ENCODE data around the gene PEBP1. TPM values are rescaled to one million over a fixed set of nuclear protein-coding genes. Genes with fewer than 3 reads are reported as not detected.

PEBP1 gene
- total RNA-seq, result 100 to 1,000 TPM; 167 to 215 TPM
- 100 to 1,000 TPM; 216 to 279 (median 238) TPM for polyA plus RNA-seq (ENCODE audit: insufficient read length in 6 of 6)
- long read RNA-seq, donor 1, transcript PEBP1-201 (4 exons, 1,697 nt), result major isoform, 307 of 352 reads
- long read RNA-seq, donor 1, partial matches to known transcripts, result 18 of 352 reads
- long read RNA-seq, donor 1, other reads (novel, unspliced or antisense), result 27 of 352 reads
- long read RNA-seq, donor 2, transcript PEBP1-201 (4 exons, 1,697 nt), result major isoform, 205 of 228 reads
- long read RNA-seq, donor 2, partial matches to known transcripts, result 7 of 228 reads
- long read RNA-seq, donor 2, other reads (novel, unspliced or antisense), result 16 of 228 reads
- long read RNA-seq, donor 3, transcript PEBP1-201 (4 exons, 1,697 nt), result major isoform, 190 of 303 reads
- long read RNA-seq, donor 3, partial matches to known transcripts, result 90 of 303 reads
- long read RNA-seq, donor 3, other reads (novel, unspliced or antisense), result 23 of 303 reads
- long read RNA-seq, donor 4, transcript PEBP1-201 (4 exons, 1,697 nt), result major isoform, 408 of 449 reads
- long read RNA-seq, donor 4, partial matches to known transcripts, result 23 of 449 reads
- long read RNA-seq, donor 4, other reads (novel, unspliced or antisense), result 18 of 449 reads
- long read RNA-seq, donor 5, transcript PEBP1-201 (4 exons, 1,697 nt), result major isoform, 188 of 227 reads
- long read RNA-seq, donor 5, partial matches to known transcripts, result 11 of 227 reads
- long read RNA-seq, donor 5, other reads (novel, unspliced or antisense), result 28 of 227 reads
- long read RNA-seq, donor 6, transcript PEBP1-201 (4 exons, 1,697 nt), result major isoform, 230 of 623 reads
- long read RNA-seq, donor 6, partial matches to known transcripts, result 369 of 623 reads
- long read RNA-seq, donor 6, other reads (novel, unspliced or antisense), result 24 of 623 reads
- long read RNA-seq, donor 7, transcript PEBP1-201 (4 exons, 1,697 nt), result major isoform, 128 of 135 reads
- long read RNA-seq, donor 7, partial matches to known transcripts, result 0 of 135 reads
- long read RNA-seq, donor 7, other reads (novel, unspliced or antisense), result 7 of 135 reads
- long read RNA-seq, donor 8, transcript PEBP1-201 (4 exons, 1,697 nt), result major isoform, 178 of 251 reads
- long read RNA-seq, donor 8, partial matches to known transcripts, result 61 of 251 reads
- long read RNA-seq, donor 8, other reads (novel, unspliced or antisense), result 12 of 251 reads
- long read RNA-seq, donor 9, partial matches to known transcripts, result 0 of 3 reads
- long read RNA-seq, donor 9, other reads (novel, unspliced or antisense), result 0 of 3 reads
- long read RNA-seq, donor 10, transcript PEBP1-201 (4 exons, 1,697 nt), result major isoform, 632 of 647 reads
- long read RNA-seq, donor 10, partial matches to known transcripts, result 3 of 647 reads
- long read RNA-seq, donor 10, other reads (novel, unspliced or antisense), result 12 of 647 reads
- long read RNA-seq, donor 11, transcript PEBP1-201 (4 exons, 1,697 nt), result major isoform, 473 of 791 reads
- long read RNA-seq, donor 11, partial matches to known transcripts, result 281 of 791 reads
- long read RNA-seq, donor 11, other reads (novel, unspliced or antisense), result 37 of 791 reads
- long read RNA-seq, donor 12, transcript PEBP1-201 (4 exons, 1,697 nt), result major isoform, 182 of 222 reads
- long read RNA-seq, donor 12, partial matches to known transcripts, result 12 of 222 reads
- long read RNA-seq, donor 12, other reads (novel, unspliced or antisense), result 28 of 222 reads

- peak; percentile 88 to 99 (median 95) for DNase-seq
- peaks cover 0 to 4% of the 10 kb centered on the region in 2 donors for H3K27me3 ChIP-seq
- H3K9me3 ChIP-seq, result no peaks in the 10 kb centered on the region
- peak within 1 kb of the TSS; percentile 86 to 99 for H3K4me3 ChIP-seq
- peaks cover 3 to 33% of the 10 kb centered on the region in 2 donors for H3K4me1 ChIP-seq
- ATAC-seq, result peak; percentile 99
- peaks cover 4 to 22% of the 10 kb centered on the region in 2 donors for H3K36me3 ChIP-seq
- H3K27ac ChIP-seq, result peak within 1 kb of the TSS; percentile 60 to 80
- intact Hi-C loops (cut with DNase I), result no loop called here
- TF ChIP-seq CTCF (IDR thresholded peaks at IDR 0.05), result no peak
Measured at GRCh38 chr12:118135788-118136558, at the start of gene PEBP1. TSS of gene PEBP1 (plus strand) at chr12:118136124. CDS start at chr12:118136210, 86 bp downstream.

- Histone ChIP-seq H3K9me3 (no peaks in the 10 kb centered on the region), H3K36me3 (peaks cover 0 to 24% of the 10 kb centered on the region in 2 donors), H3K4me1 (no peaks in the 10 kb centered on the region), H3K27me3 (no peaks in the 10 kb centered on the region), H3K4me3 (no peak overlapping the region), H3K27ac (no peak overlapping the region)
- no peak for ATAC-seq
- intact Hi-C loops (cut with DNase I), result no loop called here
- no peak for TF ChIP-seq CTCF (IDR thresholded peaks at IDR 0.05)
- DNase-seq, result no peak
Measured at GRCh38 chr12:118089782-118090181, 46.1 kb upstream of the PEBP1 start.

GRCh38 chr12:118094039-118094438 lies 41.9 kb upstream of the PEBP1 start:
- no peak overlapping the region for H3K4me3 ChIP-seq
- intact Hi-C loops (cut with DNase I), result no loop called here
- no peak for ATAC-seq

More at GRCh38 chr12:118094039-118094438, 41.9 kb upstream of the PEBP1 start:
- Histone ChIP-seq H3K36me3 (peaks cover 0 to 24% of the 10 kb centered on the region in 2 donors), H3K27ac (no peak overlapping the region), H3K4me1 (no peaks in the 10 kb centered on the region), H3K27me3 (no peaks in the 10 kb centered on the region), H3K9me3 (no peaks in the 10 kb centered on the region)
- TF ChIP-seq CTCF (IDR thresholded peaks at IDR 0.05), result no peak
- no peak for DNase-seq
